Measurements from ENCODE around the gene NTHL1. TPM values are rescaled to one million over a fixed set of nuclear protein-coding genes. Genes with fewer than 3 reads are reported as not detected.

The NTHL1 gene
- total RNA-seq, 1 donor from 2014 or later: 19.4 TPM

Small RNAs within 50 kb of the gene (small RNA-seq; reads per million reads assigned to genes)
- 0.13 reads per million for gene MIR1225 (ENCODE audit: low replicate concordance)
- gene RN7SL219P (ENCODE audit: low replicate concordance): not detected

Other genes with a start within 250 kb of the NTHL1 start
- gene HAGH, start 221.0 kb downstream of the NTHL1 start, total RNA-seq: 38.6 TPM
- 36.9 TPM for gene FAHD1, start 220.6 kb downstream of the NTHL1 start, total RNA-seq
- 0.49 TPM for gene MEIOB, start 175.7 kb downstream of the NTHL1 start, total RNA-seq
- gene HS3ST6, start 129.4 kb downstream of the NTHL1 start, total RNA-seq: not detected
- gene MSRB1, start 104.6 kb downstream of the NTHL1 start, total RNA-seq: 2.5 TPM
- gene RPL3L, start 93.1 kb downstream of the NTHL1 start, total RNA-seq: not detected
- 43.0 TPM for gene NDUFB10, start 88.3 kb downstream of the NTHL1 start, total RNA-seq
- gene RPS2, start 83.0 kb downstream of the NTHL1 start, total RNA-seq: 1,174 TPM
- gene RNF151, start 81.0 kb downstream of the NTHL1 start, total RNA-seq: not detected
- 12.3 TPM for gene TBL3, start 75.8 kb downstream of the NTHL1 start, total RNA-seq
- 0.98 TPM for gene NOXO1, start 66.4 kb downstream of the NTHL1 start, total RNA-seq
- gene GFER, start 63.6 kb downstream of the NTHL1 start, total RNA-seq: 9.8 TPM
- 64.4 TPM for gene SYNGR3, start 57.9 kb downstream of the NTHL1 start, total RNA-seq
- gene ZNF598, start 38.0 kb downstream of the NTHL1 start, total RNA-seq: 5.2 TPM
- gene NPW, start 28.0 kb downstream of the NTHL1 start, total RNA-seq: 0.25 TPM
- 12.3 TPM for gene NHERF2, start 20.9 kb downstream of the NTHL1 start, total RNA-seq
- gene TSC2, start 151 bp upstream of the NTHL1 start, total RNA-seq: 51.1 TPM
- gene PKD1, start 88.1 kb upstream of the NTHL1 start, total RNA-seq: 77.7 TPM
- 4.4 TPM for gene RAB26, start 100.8 kb upstream of the NTHL1 start, total RNA-seq
- gene TRAF7, start 107.9 kb upstream of the NTHL1 start, total RNA-seq: 29.7 TPM
- 20.9 TPM for gene CASKIN1, start 148.8 kb upstream of the NTHL1 start, total RNA-seq
- gene MLST8, start 157.6 kb upstream of the NTHL1 start, total RNA-seq: 12.8 TPM
- gene BRICD5, start 163.0 kb upstream of the NTHL1 start, total RNA-seq: 3.2 TPM
- 10.6 TPM for gene PGP, start 167.0 kb upstream of the NTHL1 start, total RNA-seq
- 18.9 TPM for gene E4F1, start 175.8 kb upstream of the NTHL1 start, total RNA-seq
- gene DNASE1L2, start 188.6 kb upstream of the NTHL1 start, total RNA-seq: 1.5 TPM
- 17.5 TPM for gene ECI1, start 203.8 kb upstream of the NTHL1 start, total RNA-seq
- gene RNPS1, start 220.3 kb upstream of the NTHL1 start, total RNA-seq: 73.0 TPM